Peyer's patch (tissue), 4 donors: ENCODE data around the gene BCAS1. TPM values are rescaled to one million over a fixed set of nuclear protein-coding genes. Genes with fewer than 3 reads are reported as not detected.

Experiments used
- DNase-seq, 3 donors: peaks; one replicate each; pipeline ENCODE4 v3.0.0-alpha.2; 2017 to 2019
- H3K27ac ChIP-seq, 4 donors: fragments of 200-600 bp; sonication (generic); one replicate each; pipeline ENCODE4 v1.5.1; 2016 to 2019
- H3K27me3 ChIP-seq, 2 donors: fragments of 200-600 bp; sonication (generic); one replicate each; pipeline ENCODE4 v1.5.1; 2019
- H3K36me3 ChIP-seq, 3 donors: fragments of 200-600 bp; sonication (generic); one replicate each; pipeline ENCODE4 v1.5.1; 2016 to 2019
- H3K4me1 ChIP-seq, 4 donors: fragments of 200-600 bp; sonication (generic); one replicate each; pipeline ENCODE4 v1.5.1; 2016 to 2019
- H3K4me3 ChIP-seq, 4 donors: fragments of 200-600 bp; sonication (generic); 1 replicate in 3 of 4; 2 replicates in 1 of 4; pipeline ENCODE4 v1.5.1; 2016 to 2019; ENCODE audit warnings: mild to moderate bottlenecking in 1 of 4
- H3K9me3 ChIP-seq, 4 donors: fragments of 200-600 bp; sonication (generic); one replicate each; pipeline ENCODE4 v1.5.1; 2016 to 2019; ENCODE audit warnings: mild to moderate bottlenecking in 1 of 4
- CTCF ChIP-seq, 6 experiments: fragments of 450-650 bp in 4 of 6; fragments of 200-600 bp in 2 of 6; sonication (generic) in 1 of 6; IDR thresholded peaks; one replicate each; pipeline ENCODE4 v1.5.1; 2017 to 2019; ENCODE audit warnings: antibody characterized with exemption in 6 of 6, mild to moderate bottlenecking in 3 of 6, moderate library complexity in 1 of 6
- POLR2A ChIP-seq, 2 donors: fragments of 450-650 bp; IDR thresholded peaks; one replicate each; pipeline ENCODE4 v1.5.1; 2017; ENCODE audit warnings: antibody characterized with exemption in 2 of 2, mild to moderate bottlenecking in 2 of 2, moderate library complexity in 2 of 2
- total RNA-seq, 4 donors: library from RNA; depleted of rRNA; stranded (reverse); fragments of >200 nt; gene quantifications; one replicate each; pipeline ENCODE4 v1.1.0, GENCODE V29; 2016

The BCAS1 gene
- total RNA-seq, 4 donors from 2014 or later, result 21.5 to 58.1 (median 43.2) TPM

GRCh38 chr20:53960579-53961272 lies 109.7 kb downstream of the BCAS1 start:
- H3K4me3 ChIP-seq, result no peak overlapping the region
- H3K27ac ChIP-seq, result no peak overlapping the region
- H3K36me3 ChIP-seq, result no peaks in the 10 kb centered on the region
- no peaks in the 10 kb centered on the region for H3K9me3 ChIP-seq
- TF ChIP-seq POLR2A (IDR thresholded peaks at IDR 0.05) (no peak), CTCF (IDR thresholded peaks at IDR 0.05) (no peak)
- H3K27me3 ChIP-seq, result no peaks in the 10 kb centered on the region
- no peaks in the 10 kb centered on the region for H3K4me1 ChIP-seq
- no peak for DNase-seq

GRCh38 chr20:53959911-53960578 lies 110.3 kb downstream of the BCAS1 start:
- no peak for TF ChIP-seq POLR2A (IDR thresholded peaks at IDR 0.05)
- TF ChIP-seq CTCF (IDR thresholded peaks at IDR 0.05), result no peak
- no peak overlapping the region for H3K27ac ChIP-seq

GRCh38 chr20:53958260-53958659 lies 112.1 kb downstream of the BCAS1 start:
- Histone ChIP-seq H3K9me3 (no peaks in the 10 kb centered on the region), H3K27me3 (no peaks in the 10 kb centered on the region), H3K36me3 (no peaks in the 10 kb centered on the region), H3K4me1 (no peaks in the 10 kb centered on the region), H3K27ac (no peak overlapping the region), H3K4me3 (no peak overlapping the region)
- TF ChIP-seq CTCF (IDR thresholded peaks at IDR 0.05) (no peak), POLR2A (IDR thresholded peaks at IDR 0.05) (no peak)
- no peak for DNase-seq

More at GRCh38 chr20:53959911-53960578, 110.3 kb downstream of the BCAS1 start:
- no peaks in the 10 kb centered on the region for H3K27me3 ChIP-seq
- no peaks in the 10 kb centered on the region for H3K4me1 ChIP-seq
- no peak overlapping the region for H3K4me3 ChIP-seq
- no peak for DNase-seq
- H3K9me3 ChIP-seq, result no peaks in the 10 kb centered on the region
- H3K36me3 ChIP-seq, result no peaks in the 10 kb centered on the region

GRCh38 chr20:53957451-53958172 lies 112.8 kb downstream of the BCAS1 start:
- Histone ChIP-seq H3K36me3 (no peaks in the 10 kb centered on the region), H3K27me3 (no peaks in the 10 kb centered on the region), H3K4me1 (no peaks in the 10 kb centered on the region), H3K4me3 (no peak overlapping the region), H3K27ac (no peak overlapping the region), H3K9me3 (no peaks in the 10 kb centered on the region)
- TF ChIP-seq POLR2A (IDR thresholded peaks at IDR 0.05), result no peak
- no peak for DNase-seq

GRCh38 chr20:53956013-53956715 lies 114.2 kb downstream of the BCAS1 start:
- Histone ChIP-seq H3K4me3 (no peak overlapping the region), H3K4me1 (no peaks in the 10 kb centered on the region), H3K27me3 (no peaks in the 10 kb centered on the region), H3K36me3 (no peaks in the 10 kb centered on the region), H3K27ac (no peak overlapping the region), H3K9me3 (no peaks in the 10 kb centered on the region)
- DNase-seq, result no peak
- no peak for TF ChIP-seq POLR2A (IDR thresholded peaks at IDR 0.05)
- TF ChIP-seq CTCF (IDR thresholded peaks at IDR 0.05), result no peak
